Ascending aorta (tissue), 2 donors: ENCODE data around the gene HSDL2. TPM values are rescaled to one million over a fixed set of nuclear protein-coding genes. Genes with fewer than 3 reads are reported as not detected.
"Not testable (repeated sequence)": the region's sequence is repeated elsewhere in the genome, so short reads cannot be mapped to it uniquely, and the experiment has no call there.

Experiments used
- DNase-seq, 2 donors: peaks; one replicate each; pipeline ENCODE4 v3.0.0-alpha.2; 2019; ENCODE audit warnings: low spot score in 2 of 2
- H3K27ac ChIP-seq, 2 donors: fragments of 200-600 bp; sonication (generic); one replicate each; pipeline ENCODE4 v1.5.1; 2016 to 2017; ENCODE audit warnings: mild to moderate bottlenecking in 1 of 2
- H3K27me3 ChIP-seq: fragments of 200-600 bp; sonication (generic); one replicate; pipeline ENCODE4 v1.5.1; 2017
- H3K36me3 ChIP-seq, 2 donors: fragments of 200-600 bp; sonication (generic); one replicate each; pipeline ENCODE4 v1.5.1; 2016
- H3K4me1 ChIP-seq, 2 donors: fragments of 200-600 bp; sonication (generic); one replicate each; pipeline ENCODE4 v1.5.1; 2016 to 2017; ENCODE audit warnings: mild to moderate bottlenecking in 1 of 2
- H3K4me3 ChIP-seq, 2 donors: fragments of 200-600 bp; sonication (generic); one replicate each; pipeline ENCODE4 v1.5.1; 2016 to 2017; ENCODE audit warnings: mild to moderate bottlenecking in 1 of 2
- H3K9me3 ChIP-seq, 2 donors: fragments of 200-600 bp; sonication (generic); one replicate each; pipeline ENCODE4 v1.5.1; 2016
- intact Hi-C: fragments of 100-400 bp; cut with DNase I; formaldehyde crosslinking; loops from one replicate; pipeline ENCODE4 v1.15.1; 2023
- total RNA-seq: library from RNA; depleted of rRNA; stranded (reverse); fragments of >200 nt; gene quantifications from one replicate; pipeline ENCODE4 v1.1.0, GENCODE V29; 2016
- TF ChIP-seq, protein P1 (sequence below), 3 experiments: fragments of 200-600 bp in 2 of 3; fragments of 450-650 bp in 1 of 3; sonication (generic) in 2 of 3; IDR thresholded peaks; one replicate each; pipeline ENCODE4 v1.5.1; 2016 to 2019; ENCODE audit warnings: antibody characterized with exemption in 3 of 3, mild to moderate bottlenecking in 1 of 3, moderate library complexity in 1 of 3

HSDL2 gene
- total RNA-seq, 1 donor from 2014 or later, result 18.6 TPM

GRCh38 chr9:112505607-112506006 is 125.7 kb downstream of the HSDL2 start:
- no peaks in the 10 kb centered on the region for H3K9me3 ChIP-seq
- TF ChIP-seq, protein P1, sequence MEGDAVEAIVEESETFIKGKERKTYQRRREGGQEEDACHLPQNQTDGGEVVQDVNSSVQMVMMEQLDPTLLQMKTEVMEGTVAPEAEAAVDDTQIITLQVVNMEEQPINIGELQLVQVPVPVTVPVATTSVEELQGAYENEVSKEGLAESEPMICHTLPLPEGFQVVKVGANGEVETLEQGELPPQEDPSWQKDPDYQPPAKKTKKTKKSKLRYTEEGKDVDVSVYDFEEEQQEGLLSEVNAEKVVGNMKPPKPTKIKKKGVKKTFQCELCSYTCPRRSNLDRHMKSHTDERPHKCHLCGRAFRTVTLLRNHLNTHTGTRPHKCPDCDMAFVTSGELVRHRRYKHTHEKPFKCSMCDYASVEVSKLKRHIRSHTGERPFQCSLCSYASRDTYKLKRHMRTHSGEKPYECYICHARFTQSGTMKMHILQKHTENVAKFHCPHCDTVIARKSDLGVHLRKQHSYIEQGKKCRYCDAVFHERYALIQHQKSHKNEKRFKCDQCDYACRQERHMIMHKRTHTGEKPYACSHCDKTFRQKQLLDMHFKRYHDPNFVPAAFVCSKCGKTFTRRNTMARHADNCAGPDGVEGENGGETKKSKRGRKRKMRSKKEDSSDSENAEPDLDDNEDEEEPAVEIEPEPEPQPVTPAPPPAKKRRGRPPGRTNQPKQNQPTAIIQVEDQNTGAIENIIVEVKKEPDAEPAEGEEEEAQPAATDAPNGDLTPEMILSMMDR (IDR thresholded peaks at IDR 0.05), result no peak

DNA sequence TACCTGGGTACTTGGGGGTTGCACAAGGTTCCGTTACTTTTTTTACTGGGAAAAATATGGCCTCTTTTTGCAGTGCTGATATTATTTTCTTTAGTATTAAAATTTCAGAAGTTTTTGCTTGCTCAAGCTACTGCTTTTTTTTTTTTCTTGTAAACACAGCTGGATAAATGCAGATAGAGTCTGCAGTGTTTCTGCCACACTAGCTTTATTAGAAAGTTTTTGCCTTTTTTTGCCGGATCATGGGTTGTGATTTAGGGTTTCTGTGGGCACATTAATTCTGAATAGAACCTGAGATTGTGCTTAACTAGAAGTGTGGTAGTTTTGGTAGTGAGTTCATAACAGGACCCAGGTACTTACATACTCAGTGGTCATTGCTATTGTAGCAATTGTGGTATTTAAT is 126.7 kb downstream of the HSDL2 start:
- TF ChIP-seq, protein P1 (IDR thresholded peaks at IDR 0.05), result no peak
- DNase-seq, result no peak
- H3K4me1 ChIP-seq, result no peaks in the 10 kb centered on the region
- no peaks in the 10 kb centered on the region for H3K27me3 ChIP-seq
- H3K4me3 ChIP-seq, result no peak overlapping the region
- no peaks in the 10 kb centered on the region for H3K9me3 ChIP-seq
- no peaks in the 10 kb centered on the region for H3K36me3 ChIP-seq
- H3K27ac ChIP-seq, result no peak overlapping the region
- intact Hi-C loops, result no loop called here

More at GRCh38 chr9:112505607-112506006, 125.7 kb downstream of the HSDL2 start:
- Histone ChIP-seq H3K4me3 (no peak overlapping the region), H3K27me3 (no peaks in the 10 kb centered on the region), H3K27ac (no peak overlapping the region), H3K4me1 (no peaks in the 10 kb centered on the region), H3K36me3 (no peaks in the 10 kb centered on the region)
- intact Hi-C loops, result no loop called here
- no peak for DNase-seq

DNA sequence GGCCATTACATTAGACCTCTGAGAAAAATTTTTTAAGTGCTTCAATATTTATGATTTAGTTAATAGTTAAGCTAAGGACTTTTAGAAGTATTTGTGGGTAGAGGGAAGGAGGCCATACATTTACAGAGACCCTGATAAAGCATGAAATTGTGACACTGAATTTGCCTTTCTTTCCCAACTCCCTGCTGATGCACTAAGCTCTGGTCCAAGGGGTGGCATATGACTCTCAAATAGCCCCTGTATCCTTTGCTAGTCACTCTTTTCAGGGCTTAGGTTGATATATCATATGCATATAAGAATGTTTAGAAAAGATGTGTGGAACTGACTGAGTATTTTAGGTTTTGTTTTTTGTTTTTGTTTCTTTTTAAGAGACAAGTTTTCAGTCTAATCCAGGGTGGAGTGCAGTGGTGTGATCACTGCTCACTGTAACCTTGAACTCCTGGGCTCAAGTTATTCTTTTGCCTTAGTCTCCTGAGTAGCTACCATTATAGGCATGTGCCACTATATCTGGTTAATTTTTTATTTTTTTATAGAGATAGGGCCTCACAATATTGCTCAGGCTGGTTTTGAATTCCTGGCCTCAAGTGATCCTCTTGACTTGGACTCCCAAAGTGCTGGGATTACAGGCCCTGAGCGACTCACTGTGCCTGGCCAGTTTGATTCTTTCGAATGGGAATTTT is 127.2 kb downstream of the HSDL2 start:
- no peaks in the 10 kb centered on the region for H3K9me3 ChIP-seq
- no peak for DNase-seq
- no peaks in the 10 kb centered on the region for H3K27me3 ChIP-seq
- TF ChIP-seq, protein P1 (IDR thresholded peaks at IDR 0.05), result no peak
- no peaks in the 10 kb centered on the region for H3K36me3 ChIP-seq
- intact Hi-C loops, result no loop called here
- H3K27ac ChIP-seq, result no peak overlapping the region
- no peaks in the 10 kb centered on the region for H3K4me1 ChIP-seq
- H3K4me3 ChIP-seq, result no peak overlapping the region

GRCh38 chr9:112508377-112508776 is 128.5 kb downstream of the HSDL2 start:
- H3K36me3 ChIP-seq, result no peaks in the 10 kb centered on the region
- DNase-seq, result no peak
- H3K4me1 ChIP-seq, result no peaks in the 10 kb centered on the region
- no peaks in the 10 kb centered on the region for H3K27me3 ChIP-seq
- H3K27ac ChIP-seq, result no peak overlapping the region
- intact Hi-C loops, result no loop called here
- no peaks in the 10 kb centered on the region for H3K9me3 ChIP-seq
- H3K4me3 ChIP-seq, result no peak overlapping the region
- TF ChIP-seq, protein P1 (IDR thresholded peaks at IDR 0.05), result no peak

DNA sequence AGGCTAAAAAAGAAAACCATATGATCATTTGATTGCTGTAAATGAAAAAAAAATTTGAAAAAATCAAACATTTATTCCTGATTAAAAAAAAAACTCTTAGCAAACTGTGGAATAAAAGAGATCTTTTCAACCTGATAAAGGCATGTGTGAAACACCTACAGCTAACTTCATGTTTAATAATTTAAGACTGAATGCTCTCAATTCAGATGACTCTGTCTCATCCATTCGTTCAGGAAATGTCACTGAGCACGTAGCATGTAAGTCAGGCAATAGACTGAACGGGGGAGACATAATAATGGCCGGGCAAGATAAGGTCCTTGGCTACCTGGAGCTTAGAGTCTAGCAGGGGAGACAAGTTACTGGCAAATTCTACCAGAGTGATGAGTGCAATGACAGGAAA is 132.5 kb downstream of the HSDL2 start:
- H3K9me3 ChIP-seq, intact Hi-C loops, H3K4me3 ChIP-seq: not testable (repeated sequence)

DNA sequence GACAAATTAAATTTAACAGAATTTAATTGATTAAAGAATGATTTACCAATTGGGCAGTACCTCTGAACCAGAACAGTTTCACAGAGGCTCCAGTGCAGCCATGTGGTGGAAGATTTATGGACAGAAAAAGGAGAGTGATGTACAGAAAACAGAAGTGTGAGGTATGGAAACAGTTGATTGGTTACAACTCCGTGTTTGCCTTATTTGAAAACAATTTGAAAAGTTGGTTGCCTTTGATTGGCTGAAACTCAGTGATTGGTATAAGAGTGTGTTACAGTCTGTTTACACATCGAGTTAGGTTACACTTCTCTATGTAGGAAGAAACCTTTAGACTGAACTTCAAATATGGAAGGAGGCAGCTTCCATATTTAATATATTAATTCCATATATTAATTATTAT is 136.9 kb downstream of the HSDL2 start:
- H3K27ac ChIP-seq, result no peak overlapping the region
- no peaks in the 10 kb centered on the region for H3K4me1 ChIP-seq
- no peak for DNase-seq
- TF ChIP-seq, protein P1 (IDR thresholded peaks at IDR 0.05), result no peak
- no peaks in the 10 kb centered on the region for H3K9me3 ChIP-seq
- H3K27me3 ChIP-seq, result no peaks in the 10 kb centered on the region
- no peaks in the 10 kb centered on the region for H3K36me3 ChIP-seq
- no peak overlapping the region for H3K4me3 ChIP-seq
- intact Hi-C loops, result no loop called here

More for the DNA sequence above, 132.5 kb downstream of the HSDL2 start:
- H3K27ac ChIP-seq, H3K27me3 ChIP-seq, H3K36me3 ChIP-seq, DNase-seq, H3K4me1 ChIP-seq: not testable (repeated sequence)
